GM19043 (cell line): ENCODE measurements around the gene PLCB1.
"Not testable (repeated sequence)": the region's sequence is repeated elsewhere in the genome, so short reads cannot be mapped to it uniquely, and the experiment has no call there.

Experiments used
- ATAC-seq: cut with Tn5 transposase; IDR thresholded peaks from one replicate; pipeline ENCODE4 v1.9.1; 2021; ENCODE audit warnings: low read depth; ENCODE audit not compliant: unreplicated experiment

PLCB1 gene

DNA sequence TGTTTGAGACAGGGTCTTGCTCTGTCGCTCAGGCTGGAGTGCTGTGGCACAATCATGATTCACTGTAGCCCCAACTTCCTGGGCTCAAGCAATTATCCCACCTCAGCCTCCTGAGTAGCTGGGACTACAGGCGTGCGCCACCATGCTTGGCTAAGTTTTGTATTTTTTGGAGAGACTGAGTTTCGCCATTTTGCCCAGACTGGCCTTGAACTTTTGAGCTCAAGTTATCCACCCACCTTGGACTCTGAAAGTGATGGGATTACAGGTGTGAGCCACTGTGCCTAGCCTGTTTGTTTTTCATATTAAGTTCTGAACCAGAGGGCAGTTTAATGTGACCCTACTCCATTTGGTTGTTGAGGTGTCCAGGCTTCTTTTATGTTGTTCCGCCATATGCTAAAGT, 194.8 kb downstream of the PLCB1 start:
- no peak for ATAC-seq

DNA sequence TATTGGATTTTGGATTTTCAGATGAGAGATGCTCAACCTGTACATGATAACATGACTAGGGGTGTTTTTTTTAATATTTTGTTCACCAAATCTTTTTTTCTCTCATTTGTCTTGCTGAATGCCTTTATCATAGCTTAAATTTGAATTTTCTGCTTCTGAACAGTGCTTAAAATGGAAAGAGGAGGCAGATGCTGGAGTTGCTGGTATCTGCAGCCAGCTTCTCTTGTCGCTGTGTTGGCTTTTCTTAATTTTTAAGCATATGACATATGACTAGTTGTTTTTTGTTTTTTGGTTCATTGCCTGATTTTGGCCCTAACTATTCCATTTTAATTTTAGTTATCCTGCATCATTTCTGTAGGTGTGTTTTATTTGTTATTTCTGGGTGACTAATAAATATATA, 196.1 kb downstream of the PLCB1 start:
- no peak for ATAC-seq

DNA sequence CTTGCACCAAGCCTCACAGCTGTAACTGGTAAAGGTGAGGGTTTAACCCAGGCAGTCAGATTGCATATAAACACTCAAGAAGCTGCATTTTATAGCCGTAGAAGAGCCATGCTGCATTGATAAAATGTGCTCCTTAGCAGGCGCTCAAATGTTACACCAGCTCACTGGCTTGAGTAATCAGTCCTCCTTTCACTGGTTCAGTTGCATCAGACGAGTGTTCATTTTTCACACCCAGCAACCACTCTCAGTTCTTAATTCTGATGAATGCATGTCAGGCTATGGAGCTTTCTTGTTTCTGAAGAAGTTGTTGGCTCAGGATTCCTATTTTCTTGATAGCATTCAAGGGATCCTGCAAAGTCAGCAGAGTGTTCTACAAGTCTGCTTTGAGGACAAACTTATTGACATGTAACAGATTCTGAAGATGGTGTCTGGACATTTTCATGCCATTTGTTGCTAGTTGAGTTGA, 198.3 kb downstream of the PLCB1 start:
- no peak for ATAC-seq

DNA sequence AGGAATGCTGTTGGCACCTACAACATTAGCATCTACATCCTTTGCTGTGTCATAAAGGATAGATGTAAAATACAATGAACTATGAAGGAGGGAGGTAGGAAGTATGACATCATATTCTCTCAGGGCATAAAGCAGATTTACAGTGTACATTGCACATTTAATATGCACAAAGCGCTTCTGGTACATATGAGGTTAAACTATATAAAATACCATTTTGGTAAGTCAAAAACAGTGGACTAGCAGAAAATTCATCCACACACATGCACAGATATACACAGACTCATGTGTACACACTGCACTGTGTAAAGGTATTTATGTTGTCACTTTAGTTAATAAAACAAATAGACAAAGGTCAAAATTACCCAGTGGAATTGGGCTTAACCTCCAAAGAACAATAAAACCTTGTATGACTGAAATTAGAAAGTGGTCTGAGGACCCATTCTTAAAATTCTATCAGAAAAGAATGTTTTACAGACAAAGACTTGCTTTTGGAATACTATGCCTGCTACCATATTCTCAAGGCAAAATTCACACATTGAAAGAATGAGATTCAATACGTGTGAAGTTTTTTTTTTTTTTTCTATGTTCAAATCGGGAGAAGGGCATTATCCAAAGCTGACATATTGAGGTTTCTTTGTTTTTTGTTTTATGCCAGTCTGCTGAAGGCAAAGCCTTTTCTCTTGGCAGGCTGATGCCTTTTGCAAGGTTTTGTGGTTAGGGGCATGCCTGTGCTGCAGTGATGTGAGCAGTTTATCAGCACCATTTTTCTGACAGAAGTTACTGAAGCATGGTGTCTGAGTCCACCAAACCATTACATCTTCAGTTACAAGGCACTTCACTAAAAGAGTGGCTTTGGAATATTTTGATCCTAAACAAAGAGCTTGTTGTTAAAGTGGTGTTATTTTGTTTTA, 199.0 kb downstream of the PLCB1 start:
- ATAC-seq = no peak

DNA sequence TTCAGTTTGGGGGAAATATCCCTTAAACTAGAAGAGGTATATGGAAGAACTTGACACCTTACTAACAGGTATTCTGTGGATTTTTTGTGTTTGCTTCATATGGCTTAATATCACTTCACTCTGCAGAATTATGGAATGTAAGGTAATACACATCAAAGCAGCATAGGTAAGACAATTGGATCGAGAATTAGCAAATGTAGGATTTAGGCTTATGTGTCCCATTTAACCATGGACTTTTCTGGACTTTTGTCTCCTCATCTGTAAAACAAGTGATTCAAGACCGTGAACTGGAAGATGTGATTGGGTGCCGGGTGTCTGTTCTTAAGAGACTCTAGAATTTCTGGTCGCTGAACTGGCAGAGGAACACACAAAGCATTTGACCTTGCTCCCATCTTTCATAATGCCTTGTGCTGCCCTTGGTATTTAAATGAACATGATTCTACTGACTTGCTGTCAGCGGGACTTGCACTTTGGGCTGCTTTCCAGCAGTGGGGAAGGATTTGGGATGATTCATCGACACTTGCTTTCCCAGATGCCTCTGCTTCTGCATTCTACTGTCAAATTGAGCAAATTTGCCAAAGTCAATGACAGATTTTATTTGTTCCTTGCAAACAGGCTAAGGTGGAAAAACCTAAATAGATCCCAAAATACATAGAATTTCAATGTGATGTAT, 199.8 kb downstream of the PLCB1 start:
- no peak for ATAC-seq

DNA sequence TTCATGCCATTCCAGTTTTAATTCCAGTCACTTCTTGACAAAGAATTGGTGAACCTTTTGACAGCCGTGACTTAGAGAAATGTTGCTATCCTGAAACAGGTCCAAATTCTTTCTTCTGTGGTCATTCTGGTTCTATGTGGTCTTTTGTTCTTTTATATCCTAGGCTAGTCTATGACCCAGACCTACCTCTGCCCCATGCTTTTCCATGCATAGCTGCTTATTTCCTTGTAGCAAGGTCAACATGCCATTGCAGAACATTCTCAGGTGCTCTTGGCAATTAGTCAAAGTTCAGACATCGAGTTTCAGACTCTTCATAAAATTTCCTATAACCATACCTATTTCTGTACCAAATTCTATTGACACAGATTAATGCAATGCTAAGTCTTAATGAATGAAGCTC, 202.6 kb downstream of the PLCB1 start:
- ATAC-seq = no peak

DNA sequence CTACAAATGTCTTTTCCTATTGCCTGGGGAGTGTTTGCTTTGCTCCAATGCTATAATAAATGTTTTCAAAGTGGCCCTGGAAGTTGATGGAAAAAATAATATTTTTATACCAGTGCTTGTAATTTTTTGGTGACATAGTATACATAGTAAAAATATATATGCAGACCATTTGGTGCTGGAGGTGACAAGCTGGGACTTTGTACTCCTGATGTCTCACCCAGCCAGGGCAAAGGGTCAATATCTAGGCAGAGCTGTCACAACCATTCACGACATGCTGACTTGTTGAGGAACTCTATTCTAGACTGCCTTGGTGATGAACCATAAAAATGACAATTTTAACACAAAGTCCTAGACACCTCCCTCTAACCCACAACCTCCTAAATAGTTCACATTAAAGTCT, 203.0 kb downstream of the PLCB1 start:
- ATAC-seq = no peak

DNA sequence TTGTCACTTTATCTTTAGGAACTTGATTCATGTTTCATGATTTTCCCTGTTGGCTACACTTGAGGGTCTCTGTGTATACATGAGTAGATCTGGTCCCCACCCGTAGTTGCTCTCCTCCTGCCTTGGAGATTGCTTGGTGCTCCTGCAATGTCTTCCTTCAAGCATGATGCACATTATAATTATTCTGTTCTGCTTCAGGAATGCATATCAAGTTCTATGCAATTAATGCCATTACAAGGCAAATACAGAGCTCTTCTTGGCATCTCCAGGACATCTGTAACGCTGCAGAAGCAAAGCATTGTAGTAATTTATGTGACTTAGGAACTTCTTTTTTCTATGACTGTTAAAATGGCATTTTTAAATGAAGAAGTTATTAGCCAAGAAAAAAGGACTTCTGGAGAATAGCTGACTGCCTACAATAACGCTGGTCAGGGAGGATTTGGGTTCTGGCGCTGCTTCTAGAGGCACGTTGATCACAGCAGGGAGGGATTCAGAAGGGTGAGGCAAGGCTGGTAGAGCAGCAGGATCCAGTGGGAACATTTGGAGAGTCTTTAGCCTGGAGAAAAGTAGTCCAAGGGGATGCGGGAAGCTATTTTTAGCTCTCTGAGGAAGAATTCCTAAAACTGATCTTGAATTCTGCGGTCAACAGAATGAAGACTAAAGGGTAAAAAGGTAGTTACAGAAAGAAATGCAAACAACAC, 203.6 kb downstream of the PLCB1 start:
- ATAC-seq = no peak

GRCh38 chr20:8339349-8339748, 207.3 kb downstream of the PLCB1 start:
- ATAC-seq = no peak

- ATAC-seq = no peak
Measured at GRCh38 chr20:8342391-8342790, 210.3 kb downstream of the PLCB1 start.

DNA sequence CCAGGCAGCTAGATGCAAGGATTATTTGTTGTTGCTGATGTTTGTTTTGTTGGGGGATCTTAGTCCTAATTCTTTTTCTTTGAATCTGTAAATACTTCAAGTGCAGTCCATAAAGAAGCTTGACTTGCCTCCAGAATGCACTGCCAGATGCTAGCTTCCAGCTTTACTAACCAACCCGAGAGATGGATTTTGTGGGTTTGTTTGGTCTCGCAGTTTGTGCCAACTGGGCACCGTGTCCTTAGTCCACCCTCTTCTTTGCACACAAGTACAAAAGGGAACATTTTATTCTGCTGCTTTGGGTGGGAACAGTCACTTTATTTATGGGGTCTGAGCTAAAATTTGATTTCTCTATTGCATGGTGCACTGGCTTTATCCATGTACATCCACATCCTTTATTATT, 212.0 kb downstream of the PLCB1 start:
- ATAC-seq = no peak

DNA sequence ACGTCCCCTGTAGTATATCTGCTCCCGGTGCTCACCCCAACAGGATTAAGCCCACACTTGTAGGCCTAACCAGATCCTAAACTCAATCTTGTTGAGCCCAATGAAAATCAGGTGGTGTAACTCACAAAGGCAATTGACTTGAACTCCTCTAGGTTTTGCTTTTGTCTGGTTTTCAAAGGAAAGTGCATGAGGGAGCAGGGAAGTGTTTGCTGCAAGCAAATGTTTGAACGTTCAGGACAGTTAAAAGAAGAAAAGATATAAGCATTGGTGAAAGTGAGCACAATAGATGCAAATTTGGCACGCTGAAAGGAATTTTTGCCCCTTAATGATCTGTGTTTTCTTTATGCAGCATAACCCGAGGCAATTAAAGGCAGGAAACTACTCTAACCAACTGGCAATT, 212.6 kb downstream of the PLCB1 start:
- no peak for ATAC-seq

GRCh38 chr20:8346700-8347270, 214.7 kb downstream of the PLCB1 start:
- ATAC-seq = no peak

- not testable (repeated sequence) for ATAC-seq
Measured at GRCh38 chr20:8350225-8350624, 218.2 kb downstream of the PLCB1 start.

DNA sequence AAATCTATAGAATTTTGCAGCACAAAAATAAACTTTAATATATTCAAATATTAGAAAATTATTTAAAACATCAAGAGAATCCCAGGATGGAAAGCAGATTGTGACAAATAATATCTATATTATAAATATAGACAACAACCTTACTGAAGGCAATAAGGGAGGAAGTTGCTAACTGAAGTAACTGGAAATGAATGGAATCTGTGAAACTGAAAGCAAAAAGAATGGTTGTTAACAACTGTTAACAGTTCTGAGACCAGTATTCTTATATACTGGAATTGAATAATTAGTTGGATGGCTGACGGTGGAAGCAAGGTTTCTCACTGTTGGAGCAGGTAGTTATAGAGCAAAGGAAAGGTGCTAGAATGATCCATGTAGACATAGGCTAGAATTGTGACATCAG, 220.4 kb downstream of the PLCB1 start:
- no peak for ATAC-seq

DNA sequence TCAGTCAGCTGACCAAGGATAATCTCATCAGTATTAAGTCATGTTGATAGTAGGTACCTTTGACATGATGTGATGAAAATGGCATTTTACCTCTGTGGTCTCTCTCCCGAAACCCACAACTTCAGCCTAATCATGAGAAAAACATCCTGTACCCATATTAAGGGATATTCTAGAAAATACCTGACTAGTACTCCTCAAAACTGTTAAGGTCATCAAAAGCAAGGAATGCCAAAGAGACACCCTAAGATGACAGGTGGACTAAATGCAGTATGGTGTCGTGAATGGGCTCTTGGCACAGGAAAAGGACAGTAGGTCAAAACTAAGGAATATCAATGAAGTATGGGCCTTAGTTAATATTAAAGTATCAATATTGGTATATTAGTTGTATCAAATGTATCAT, 221.4 kb downstream of the PLCB1 start:
- ATAC-seq = no peak

GRCh38 chr20:8355453-8355852, 223.4 kb downstream of the PLCB1 start:
- no peak for ATAC-seq

GRCh38 chr20:8356806-8357205, 224.7 kb downstream of the PLCB1 start:
- ATAC-seq = no peak

DNA sequence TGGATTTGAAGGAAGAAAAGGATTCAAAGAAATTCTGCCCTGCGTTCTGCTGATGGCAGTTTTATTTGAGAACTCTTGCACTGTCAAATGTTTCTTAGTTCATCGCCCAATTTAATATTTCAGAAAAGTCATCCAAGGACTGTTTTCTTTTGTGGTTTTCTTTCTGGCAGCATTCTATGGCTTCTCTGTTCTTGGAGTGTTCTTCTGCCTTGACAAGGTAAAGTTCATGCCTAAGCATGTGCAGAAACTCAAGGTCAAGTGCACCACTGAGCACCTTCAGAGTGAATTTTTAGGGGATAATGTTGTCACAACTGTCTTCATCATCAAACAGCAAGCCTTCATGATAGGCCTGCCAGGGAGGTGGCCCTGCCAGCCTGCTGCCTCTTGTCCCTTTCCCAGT, 225.6 kb downstream of the PLCB1 start:
- ATAC-seq = no peak

DNA sequence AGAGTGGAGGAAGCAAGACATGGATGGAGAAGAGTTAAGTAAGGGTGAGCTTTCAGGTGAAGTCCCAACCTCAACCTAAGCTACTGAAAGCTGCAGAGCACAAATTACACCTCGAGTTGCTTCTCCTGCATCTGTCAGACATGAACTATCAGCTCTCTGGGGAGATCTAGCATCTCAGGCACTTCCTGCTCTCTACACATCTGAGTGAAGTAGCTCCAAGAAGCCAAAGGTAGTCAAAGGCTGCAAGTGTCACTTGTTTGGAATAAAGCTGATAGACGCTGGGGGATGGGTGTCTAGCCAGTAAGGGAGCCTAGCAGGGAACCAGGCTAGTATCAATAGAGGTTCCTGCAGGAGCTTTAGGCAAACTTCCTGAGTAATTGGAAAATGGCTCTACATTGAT, 228.0 kb downstream of the PLCB1 start:
- no peak for ATAC-seq
